ENCODE data around the gene NTSR2. TPM values are rescaled to one million over a fixed set of nuclear protein-coding genes. Genes with fewer than 3 reads are reported as not detected.

Gene NTSR2
- total RNA-seq, 4 donors from 2014 or later = not detected

DNA sequence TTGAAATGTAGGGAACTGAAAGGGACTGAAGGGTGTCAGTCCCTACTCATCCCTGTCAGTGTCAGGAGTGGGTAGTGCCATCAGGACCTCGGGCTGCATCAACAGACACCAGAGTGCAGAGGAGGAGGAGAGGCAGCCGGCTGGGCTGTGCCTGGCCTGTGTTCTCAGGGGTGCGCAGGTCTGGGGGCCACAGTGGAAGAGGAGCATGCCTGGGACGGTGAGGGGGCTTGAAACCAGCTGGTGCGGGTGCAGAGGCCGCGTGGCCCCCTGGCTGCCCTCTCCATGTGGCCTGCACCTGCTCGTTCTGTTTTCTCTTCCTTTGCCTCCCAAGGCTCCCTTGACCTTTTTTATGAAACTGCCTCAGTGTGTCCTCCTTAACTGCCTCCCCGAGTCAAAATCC, 41.3 kb downstream of the NTSR2 start:
- H3K27me3 ChIP-seq = no peaks in the 10 kb centered on the region
- no peak overlapping the region for H3K4me3 ChIP-seq (replicated peaks in 1 of 3)
- 93 to 94% methylated on average over 9 of the region's 9 CpGs for whole genome bisulfite sequencing, 2 donors
- no peak overlapping the region for H3K27ac ChIP-seq
- TF ChIP-seq, protein P1, sequence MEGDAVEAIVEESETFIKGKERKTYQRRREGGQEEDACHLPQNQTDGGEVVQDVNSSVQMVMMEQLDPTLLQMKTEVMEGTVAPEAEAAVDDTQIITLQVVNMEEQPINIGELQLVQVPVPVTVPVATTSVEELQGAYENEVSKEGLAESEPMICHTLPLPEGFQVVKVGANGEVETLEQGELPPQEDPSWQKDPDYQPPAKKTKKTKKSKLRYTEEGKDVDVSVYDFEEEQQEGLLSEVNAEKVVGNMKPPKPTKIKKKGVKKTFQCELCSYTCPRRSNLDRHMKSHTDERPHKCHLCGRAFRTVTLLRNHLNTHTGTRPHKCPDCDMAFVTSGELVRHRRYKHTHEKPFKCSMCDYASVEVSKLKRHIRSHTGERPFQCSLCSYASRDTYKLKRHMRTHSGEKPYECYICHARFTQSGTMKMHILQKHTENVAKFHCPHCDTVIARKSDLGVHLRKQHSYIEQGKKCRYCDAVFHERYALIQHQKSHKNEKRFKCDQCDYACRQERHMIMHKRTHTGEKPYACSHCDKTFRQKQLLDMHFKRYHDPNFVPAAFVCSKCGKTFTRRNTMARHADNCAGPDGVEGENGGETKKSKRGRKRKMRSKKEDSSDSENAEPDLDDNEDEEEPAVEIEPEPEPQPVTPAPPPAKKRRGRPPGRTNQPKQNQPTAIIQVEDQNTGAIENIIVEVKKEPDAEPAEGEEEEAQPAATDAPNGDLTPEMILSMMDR (IDR thresholded peaks at IDR 0.05) = no peak
- no peak for TF ChIP-seq POLR2A (IDR thresholded peaks at IDR 0.05)
- intact Hi-C loops (cut with DNase I) = no loop called here
- no peaks in the 10 kb centered on the region for H3K9me3 ChIP-seq
- DNase-seq = no peak
- H3K4me1 ChIP-seq = no peaks in the 10 kb centered on the region
- no peaks in the 10 kb centered on the region for H3K36me3 ChIP-seq

DNA sequence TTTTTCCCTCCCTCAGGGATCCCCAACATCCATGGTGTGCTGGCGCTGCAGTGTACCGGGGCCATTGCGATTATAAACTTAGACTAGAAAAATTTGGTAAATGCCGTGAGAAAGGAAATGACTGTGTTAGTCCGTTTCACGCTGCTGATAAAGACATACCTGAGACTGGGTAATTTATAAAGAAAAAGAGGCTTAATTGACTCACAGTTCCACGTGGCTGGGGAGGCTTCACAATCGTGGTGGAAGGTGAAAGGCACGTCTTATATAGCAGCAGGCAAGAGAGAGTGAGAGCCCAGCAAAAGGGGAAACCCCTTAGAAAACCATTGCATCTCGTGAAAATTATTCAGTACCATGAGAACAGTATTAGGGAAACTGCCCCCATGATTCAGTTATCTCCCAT, 44.3 kb downstream of the NTSR2 start:
- H3K27ac ChIP-seq = no peak overlapping the region
- 92 to 93% methylated on average over 10 of the region's 10 CpGs for WGBS, 2 donors
- intact Hi-C loops (cut with DNase I) = no loop called here
- H3K4me1 ChIP-seq = no peaks in the 10 kb centered on the region
- TF ChIP-seq, protein P1 (IDR thresholded peaks at IDR 0.05) = no peak
- no peak for TF ChIP-seq POLR2A (IDR thresholded peaks at IDR 0.05)
- no peaks in the 10 kb centered on the region for H3K36me3 ChIP-seq
- no peak overlapping the region for H3K4me3 ChIP-seq (replicated peaks in 1 of 3)
- DNase-seq = no peak
- no peaks in the 10 kb centered on the region for H3K9me3 ChIP-seq
- H3K27me3 ChIP-seq = no peaks in the 10 kb centered on the region

DNA sequence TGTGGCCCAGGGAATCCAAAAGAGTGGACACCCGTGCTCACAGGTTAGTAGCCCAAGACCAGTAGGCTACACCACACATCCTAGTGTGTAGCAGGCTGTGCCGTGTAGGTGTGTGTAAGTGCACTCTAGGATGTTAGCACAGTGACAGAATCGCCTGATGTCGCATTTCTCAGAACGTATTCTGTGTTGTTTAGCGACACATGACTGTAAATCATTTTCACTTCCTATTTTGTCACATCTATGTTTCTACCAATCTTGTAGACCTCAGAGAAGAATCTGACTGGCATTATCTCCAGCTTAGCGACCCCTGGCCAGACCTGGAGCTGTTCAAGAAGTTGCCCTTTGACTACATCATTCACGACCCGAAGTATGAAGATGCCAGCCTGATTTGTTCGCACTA, 45.1 kb downstream of the NTSR2 start:
- Histone ChIP-seq H3K27ac (no peak overlapping the region), H3K9me3 (no peaks in the 10 kb centered on the region), H3K27me3 (no peaks in the 10 kb centered on the region), H3K4me3 (replicated peaks in 1 of 3) (no peak overlapping the region), H3K36me3 (no peaks in the 10 kb centered on the region), H3K4me1 (no peaks in the 10 kb centered on the region)
- no peak for DNase-seq
- intact Hi-C loops (cut with DNase I) = no loop called here
- WGBS, 2 donors = 94 to 95% methylated on average over 10 of the region's 10 CpGs
- no peak for TF ChIP-seq POLR2A (IDR thresholded peaks at IDR 0.05)
- TF ChIP-seq, protein P1 (IDR thresholded peaks at IDR 0.05) = no peak

DNA sequence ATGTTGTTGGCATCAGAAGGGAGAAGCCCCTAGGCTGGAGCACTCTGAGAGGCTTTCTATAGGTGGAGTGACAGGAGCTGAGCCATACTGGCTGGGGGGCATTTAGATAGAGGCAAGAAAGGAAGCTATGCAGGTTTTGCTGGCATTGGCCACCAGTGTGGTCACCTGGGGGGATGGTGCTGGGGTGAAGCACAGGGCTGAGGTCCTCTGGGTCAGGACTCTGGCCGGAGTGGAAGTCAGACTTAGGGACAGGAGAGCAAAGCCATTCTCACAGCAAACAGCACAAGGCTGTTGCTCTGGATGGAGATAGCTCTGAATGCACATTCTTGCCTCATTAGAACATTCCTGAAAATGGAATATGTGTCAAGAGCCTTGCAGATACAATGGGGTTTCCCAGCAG, 47.4 kb downstream of the NTSR2 start:
- intact Hi-C loops (cut with DNase I) = no loop called here
- DNase-seq = no peak
- H3K27ac ChIP-seq = no peak overlapping the region
- no peaks in the 10 kb centered on the region for H3K9me3 ChIP-seq
- no peak for TF ChIP-seq POLR2A (IDR thresholded peaks at IDR 0.05)
- TF ChIP-seq, protein P1 (IDR thresholded peaks at IDR 0.05) = no peak
- H3K27me3 ChIP-seq = no peaks in the 10 kb centered on the region
- WGBS, 2 donors = 67 to 91% methylated on average over 1 of the region's 1 CpG
- no peaks in the 10 kb centered on the region for H3K36me3 ChIP-seq
- H3K4me3 ChIP-seq (replicated peaks in 1 of 3) = no peak overlapping the region
- H3K4me1 ChIP-seq = no peaks in the 10 kb centered on the region

DNA sequence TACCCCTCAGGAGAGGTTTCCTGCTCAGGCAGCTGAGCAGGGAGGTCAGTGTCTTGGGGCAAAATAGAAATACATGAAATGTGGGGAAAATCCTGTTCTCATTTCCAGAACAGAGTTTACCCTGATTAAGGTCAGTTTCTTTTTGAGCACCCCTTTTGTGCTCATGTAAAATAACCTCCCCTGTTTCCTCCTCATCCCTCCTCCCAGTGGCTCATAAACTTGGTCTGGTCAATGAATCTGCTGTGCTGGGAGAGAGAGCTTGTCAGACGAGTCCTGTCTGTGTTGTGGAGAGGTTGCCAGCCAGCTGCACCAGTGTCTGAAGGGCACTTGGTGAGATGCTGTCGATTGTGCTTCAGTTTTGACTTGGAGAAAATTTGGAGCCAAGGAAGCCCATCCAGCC, 48.6 kb downstream of the NTSR2 start:
- Histone ChIP-seq H3K36me3 (no peaks in the 10 kb centered on the region), H3K27me3 (no peaks in the 10 kb centered on the region), H3K27ac (no peak overlapping the region), H3K4me3 (replicated peaks in 1 of 3) (no peak overlapping the region), H3K4me1 (no peaks in the 10 kb centered on the region), H3K9me3 (no peaks in the 10 kb centered on the region)
- no peak for DNase-seq
- 26 to 31% methylated on average over 2 of the region's 2 CpGs for WGBS, 2 donors
- TF ChIP-seq POLR2A (IDR thresholded peaks at IDR 0.05) = no peak
- TF ChIP-seq, protein P1 (IDR thresholded peaks at IDR 0.05) = no peak
- intact Hi-C loops (cut with DNase I) = no loop called here
